HFFc6 (cell line): ENCODE data around the gene CBX7. TPM values are rescaled to one million over a fixed set of nuclear protein-coding genes. Genes with fewer than 3 reads are reported as not detected.

Source experiments
- DNase-seq: peaks from one replicate; pipeline ENCODE4 v3.0.0-alpha.2; 2018
- H3K27ac Mint-ChIP-seq: 2 replicates; pipeline ENCODE4 v1.8.0; 2020; ENCODE audit warnings: mild to moderate bottlenecking, mixed read lengths
- H3K27me3 Mint-ChIP-seq: 2 replicates; pipeline ENCODE4 v1.8.0; 2021; ENCODE audit warnings: mild to moderate bottlenecking, moderate library complexity, mixed read lengths; ENCODE audit not compliant: insufficient read depth
- H3K36me3 Mint-ChIP-seq: 2 replicates; pipeline ENCODE4 v1.8.0; 2021; ENCODE audit warnings: low read depth, mixed read lengths
- H3K4me1 Mint-ChIP-seq: 2 replicates; pipeline ENCODE4 v1.8.0; 2020; ENCODE audit warnings: low read depth, mixed read lengths
- H3K4me3 Mint-ChIP-seq: 2 replicates; pipeline ENCODE4 v1.8.0; 2020; ENCODE audit warnings: mild to moderate bottlenecking, moderate library complexity, mixed read lengths
- H3K9me3 Mint-ChIP-seq: 2 replicates; pipeline ENCODE4 v1.8.0; 2020; ENCODE audit warnings: mild to moderate bottlenecking, mixed read lengths
- total RNA-seq, 6 experiments: library from RNA; stranded (reverse); fragmentation: NEBNext Ultra II Directional; extraction: Animal tissue kit (Norgen Biotek cat#: 25700); gene quantifications; 2 replicates in 1 of 6; 3 replicates in 5 of 6; pipeline ENCODE4 v1.2.3, GENCODE V29; 2021
- TF ChIP-seq, protein P1 (sequence below): fragments of 200-600 bp; sonication (generic); IDR thresholded peaks from 2 replicates; pipeline ENCODE4 v1.5.0; 2021; ENCODE audit warnings: antibody characterized with exemption, mild to moderate bottlenecking

Gene CBX7
- total RNA-seq, 6 experiments from 2014 or later = 6.2 to 7.2 (median 6.8) TPM

- Mint-ChIP-seq H3K27ac (no peak overlapping the region), H3K27me3 (peaks cover 31% of the 10 kb centered on the region), H3K4me1 (no peaks in the 10 kb centered on the region), H3K4me3 (no peak overlapping the region), H3K9me3 (no peaks in the 10 kb centered on the region), H3K36me3 (no peaks in the 10 kb centered on the region)
- TF ChIP-seq, protein P1, sequence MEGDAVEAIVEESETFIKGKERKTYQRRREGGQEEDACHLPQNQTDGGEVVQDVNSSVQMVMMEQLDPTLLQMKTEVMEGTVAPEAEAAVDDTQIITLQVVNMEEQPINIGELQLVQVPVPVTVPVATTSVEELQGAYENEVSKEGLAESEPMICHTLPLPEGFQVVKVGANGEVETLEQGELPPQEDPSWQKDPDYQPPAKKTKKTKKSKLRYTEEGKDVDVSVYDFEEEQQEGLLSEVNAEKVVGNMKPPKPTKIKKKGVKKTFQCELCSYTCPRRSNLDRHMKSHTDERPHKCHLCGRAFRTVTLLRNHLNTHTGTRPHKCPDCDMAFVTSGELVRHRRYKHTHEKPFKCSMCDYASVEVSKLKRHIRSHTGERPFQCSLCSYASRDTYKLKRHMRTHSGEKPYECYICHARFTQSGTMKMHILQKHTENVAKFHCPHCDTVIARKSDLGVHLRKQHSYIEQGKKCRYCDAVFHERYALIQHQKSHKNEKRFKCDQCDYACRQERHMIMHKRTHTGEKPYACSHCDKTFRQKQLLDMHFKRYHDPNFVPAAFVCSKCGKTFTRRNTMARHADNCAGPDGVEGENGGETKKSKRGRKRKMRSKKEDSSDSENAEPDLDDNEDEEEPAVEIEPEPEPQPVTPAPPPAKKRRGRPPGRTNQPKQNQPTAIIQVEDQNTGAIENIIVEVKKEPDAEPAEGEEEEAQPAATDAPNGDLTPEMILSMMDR = no peak
- no peak for DNase-seq
Measured at GRCh38 chr22:39120983-39121382, 31.5 kb downstream of the CBX7 start.

DNA sequence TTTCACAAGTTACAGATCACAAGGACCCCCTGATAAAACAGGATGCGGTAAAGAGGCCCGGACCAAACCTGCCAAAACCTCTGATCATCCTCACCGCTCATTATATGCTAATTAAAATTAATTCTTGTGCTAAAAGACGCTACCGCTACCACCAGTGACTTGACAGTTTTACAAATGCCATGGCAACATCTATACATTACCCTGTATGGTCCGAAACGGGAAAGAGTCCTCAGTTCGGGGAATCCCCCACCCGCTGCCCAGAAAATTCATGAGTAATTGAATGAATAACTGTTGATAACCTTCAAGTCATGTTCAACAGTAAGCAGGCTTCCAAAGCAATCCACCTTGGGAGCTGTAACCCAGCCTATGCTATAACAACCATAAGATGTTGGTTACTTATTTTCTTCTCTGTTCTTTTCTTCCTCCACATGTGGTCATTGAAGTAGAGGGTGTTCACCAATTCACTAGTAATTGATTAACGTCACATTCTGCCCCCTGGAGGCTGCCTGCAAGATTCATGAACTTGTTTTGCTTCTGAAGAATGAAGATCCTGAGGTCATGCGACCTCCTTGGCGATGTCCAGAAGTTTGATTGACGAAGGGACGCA is 34.8 kb downstream of the CBX7 start:
- no peaks in the 10 kb centered on the region for H3K9me3 Mint-ChIP-seq
- H3K4me1 Mint-ChIP-seq = no peaks in the 10 kb centered on the region
- H3K27ac Mint-ChIP-seq = no peak overlapping the region
- peak; percentile 15 for DNase-seq
- H3K27me3 Mint-ChIP-seq = peaks cover 40% of the 10 kb centered on the region
- TF ChIP-seq, protein P1 = peak; percentile 78
- H3K36me3 Mint-ChIP-seq = no peaks in the 10 kb centered on the region
- H3K4me3 Mint-ChIP-seq = no peak overlapping the region

DNA sequence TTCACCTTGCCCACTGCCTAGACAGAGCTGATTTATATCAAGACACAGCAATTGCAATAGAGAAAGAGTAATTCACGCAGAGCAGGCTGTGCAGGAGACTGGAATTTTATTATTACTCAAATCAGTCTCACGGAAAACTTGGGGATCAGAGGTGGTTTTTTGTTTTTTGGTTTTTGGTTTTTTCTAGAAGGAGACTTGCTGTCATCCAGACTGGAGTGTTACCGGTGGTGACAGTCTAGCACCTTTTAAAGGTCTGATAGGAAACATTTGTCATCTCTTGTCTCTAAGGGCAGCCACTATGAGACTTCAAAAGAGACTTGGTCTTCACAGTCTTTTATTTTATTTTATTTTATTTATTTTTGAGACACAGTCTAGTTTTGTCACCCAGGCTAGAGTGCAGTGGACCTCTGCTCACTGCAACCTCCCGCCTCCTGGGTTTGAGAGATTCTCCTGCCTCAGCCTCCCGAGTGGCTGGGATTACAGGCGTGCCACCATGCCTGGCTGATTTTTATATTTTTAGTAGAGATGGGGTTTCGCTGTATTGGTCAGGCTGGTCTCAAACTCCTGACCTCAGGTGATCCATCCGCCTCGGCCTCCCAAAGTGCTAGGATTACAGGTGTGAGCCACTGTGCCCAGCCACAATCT is 36.4 kb downstream of the CBX7 start:
- Mint-ChIP-seq H3K27me3 (peaks cover 46% of the 10 kb centered on the region), H3K36me3 (no peaks in the 10 kb centered on the region)

GRCh38 chr22:39115570-39115969 is 36.9 kb downstream of the CBX7 start:
- Mint-ChIP-seq H3K4me3 (no peak overlapping the region), H3K36me3 (no peaks in the 10 kb centered on the region), H3K27me3 (peaks cover 46% of the 10 kb centered on the region)

More for the DNA sequence above, 36.4 kb downstream of the CBX7 start:
- H3K4me1 Mint-ChIP-seq = no peaks in the 10 kb centered on the region
- DNase-seq = no peak
- H3K27ac Mint-ChIP-seq = no peak overlapping the region
- no peak overlapping the region for H3K4me3 Mint-ChIP-seq
- no peaks in the 10 kb centered on the region for H3K9me3 Mint-ChIP-seq
- TF ChIP-seq, protein P1 = no peak

DNA sequence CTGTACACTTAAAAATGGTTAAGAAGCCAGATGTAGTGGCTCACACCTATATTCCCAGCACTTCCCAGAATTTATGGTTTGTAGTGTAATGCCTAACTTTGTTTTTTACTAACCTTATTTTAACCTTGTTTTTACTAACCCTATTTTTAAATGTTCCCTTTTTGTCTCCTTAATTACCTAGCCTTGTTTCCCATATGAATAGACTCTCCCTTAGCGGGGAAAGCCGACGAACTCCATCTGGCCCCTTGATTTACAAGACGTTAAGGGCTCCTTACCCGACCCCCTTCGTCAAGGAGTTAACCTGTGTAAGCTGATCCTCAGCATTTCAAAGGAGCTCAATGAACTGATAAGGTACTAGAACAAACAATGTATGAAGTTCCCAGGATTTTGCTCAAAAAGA is 38.4 kb downstream of the CBX7 start:
- TF ChIP-seq, protein P1 = no peak
- Mint-ChIP-seq H3K27ac (no peak overlapping the region), H3K4me1 (no peaks in the 10 kb centered on the region), H3K4me3 (no peak overlapping the region), H3K9me3 (no peaks in the 10 kb centered on the region), H3K27me3 (peaks cover 48% of the 10 kb centered on the region), H3K36me3 (no peaks in the 10 kb centered on the region)
- DNase-seq = no peak

More at GRCh38 chr22:39115570-39115969, 36.9 kb downstream of the CBX7 start:
- H3K9me3 Mint-ChIP-seq = no peaks in the 10 kb centered on the region
- TF ChIP-seq, protein P1 = no peak
- H3K4me1 Mint-ChIP-seq = no peaks in the 10 kb centered on the region
- no peak for DNase-seq
- H3K27ac Mint-ChIP-seq = no peak overlapping the region
